HepG2 (cell line): ENCODE results near the gene LAS1L. TPM values are rescaled to one million over a fixed set of nuclear protein-coding genes. Genes with fewer than 3 reads are reported as not detected.

Experiments
- ATAC-seq: fragments of 200-7000 bp; cut with Tn5 transposase; 3 replicates; pipeline ENCODE4 v1.9.1; 2020; ENCODE audit warnings: mild to moderate bottlenecking, moderate library complexity
- BruUV-seq: library from RNA; stranded (reverse); fragments of 400-500 nt; replicated peaks from 2 replicates; lab custom pipeline; 2021; lab: Mats Ljungman, UMichigan
- CTCF ChIA-PET: fragments of 300-600 bp; formaldehyde crosslinking; extraction: SDS; loops from one replicate; lab custom pipeline; 2021; ENCODE audit warnings: low total read pairs, inconsistent platforms, low intra/inter-chr PET ratio; lab: Yijun Ruan, JAX
- POLR2A ChIA-PET: fragments of 350-600 bp; sonication (Branson Sonifier 250); formaldehyde crosslinking; loops from one replicate; lab custom pipeline; 2020; ENCODE audit warnings: antibody characterized with exemption, inconsistent platforms; lab: Yijun Ruan, JAX
- DNase-seq: peaks from one replicate; pipeline ENCODE4 v3.0.0-alpha.2; 2015; ENCODE audit warnings: low spot score
- FAIRE-seq: peaks from 3 replicates; lab custom pipeline; 2011; peaks lifted over from hg19 to GRCh38; lab: Jason Lieb, UNC
- H2AFZ ChIP-seq: one replicate; pipeline ENCODE4 v1.6.1; 2011; ENCODE audit warnings: low read length, inconsistent platforms
- H3K27ac ChIP-seq: fragments of 300-600 bp; 3 replicates; pipeline ENCODE4 v1.8.0; 2011; ENCODE audit warnings: mixed run types, mild to moderate bottlenecking, mixed read lengths, low read length, inconsistent platforms; ENCODE audit not compliant: insufficient read depth; ENCODE audit errors: extremely low read length
- H3K27me3 ChIP-seq, 2 experiments: fragments of 200-600 bp in 1 of 2; 2 replicates in 1 of 2; 3 replicates in 1 of 2; pipeline versions ENCODE4 v1.6.0 to v1.8.0; 2011; ENCODE audit warnings: low read length in 2 of 2, mild to moderate bottlenecking in 2 of 2, moderate library complexity in 2 of 2, inconsistent platforms in 1 of 2; ENCODE audit not compliant: insufficient read depth in 2 of 2, control insufficient read depth in 1 of 2
- H3K36me3 ChIP-seq, 2 experiments: fragments of 200-600 bp in 1 of 2; replicated peaks in 1 of 2; 2 replicates in 1 of 2; 3 replicates in 1 of 2; pipeline versions ENCODE4 v1.5.1 to v1.8.0; 2011; ENCODE audit warnings: low read length in 2 of 2, inconsistent platforms in 1 of 2; ENCODE audit not compliant: insufficient read depth in 2 of 2, control insufficient read depth in 1 of 2
- H3K4me1 ChIP-seq: 2 replicates; pipeline ENCODE4 v1.5.1; 2012; ENCODE audit warnings: low read length, inconsistent platforms; ENCODE audit not compliant: insufficient read depth
- H3K4me2 ChIP-seq: 2 replicates; pipeline ENCODE4 v1.6.0; 2011; ENCODE audit warnings: low read depth, low read length, inconsistent platforms
- H3K4me3 ChIP-seq, 3 experiments: fragments of 200-600 bp in 1 of 3; sonication (generic), shearing (Covaris generic) in 1 of 3; replicated peaks in 1 of 3; 2 replicates each; pipeline ENCODE4 v1.5.1; 2011 to 2016; ENCODE audit warnings: low read length in 3 of 3, inconsistent platforms in 2 of 3, low read depth in 2 of 3, mild to moderate bottlenecking in 2 of 3, control low read depth in 1 of 3, mixed read lengths in 1 of 3; ENCODE audit not compliant: insufficient read depth in 1 of 3
- H3K79me2 ChIP-seq: one replicate; pipeline ENCODE4 v1.6.1; 2011; ENCODE audit warnings: low read length, inconsistent platforms; ENCODE audit not compliant: insufficient read depth
- H3K9ac ChIP-seq: 2 replicates; pipeline ENCODE4 v1.6.0; 2011; ENCODE audit warnings: mild to moderate bottlenecking, low read depth, low read length, inconsistent platforms; ENCODE audit not compliant: insufficient read depth
- H3K9me3 ChIP-seq: 2 replicates; pipeline ENCODE4 v1.5.1; 2012; ENCODE audit warnings: mild to moderate bottlenecking, low read length
- H4K20me1 ChIP-seq: 2 replicates; pipeline ENCODE4 v1.6.0; 2011; ENCODE audit warnings: inconsistent platforms, mild to moderate bottlenecking, low read length, moderate library complexity; ENCODE audit not compliant: insufficient read depth
- ELF1 ChIP-seq: sonication (generic); formaldehyde crosslinking; IDR thresholded peaks from 2 replicates; pipeline ENCODE4 v1.4.0; 2020; ENCODE audit warnings: missing genetic modification reagents
- NCOA1 ChIP-seq: sonication (generic); formaldehyde crosslinking; IDR thresholded peaks from 2 replicates; pipeline ENCODE4 v1.9.0; 2021; ENCODE audit warnings: missing genetic modification reagents
- SALL1 ChIP-seq: sonication (generic); formaldehyde crosslinking; IDR thresholded peaks from 2 replicates; pipeline ENCODE4 v1.8.0; 2022; ENCODE audit warnings: mild to moderate bottlenecking, missing genetic modification reagents
- SRSF4 ChIP-seq: fragments of 200-400 bp; formaldehyde crosslinking; IDR thresholded peaks from one replicate; pipeline ENCODE4 v1.6.1; 2018; ENCODE audit warnings: mild to moderate bottlenecking, low read depth, low read length, moderate library complexity; ENCODE audit not compliant: poor library complexity, severe bottlenecking
- TP53 ChIP-seq: sonication (generic); formaldehyde crosslinking; conservative IDR thresholded peaks from 2 replicates; pipeline ENCODE4 v1.4.0; 2020; ENCODE audit warnings: missing genetic modification reagents
- ZNF329 ChIP-seq: sonication (generic); formaldehyde crosslinking; IDR thresholded peaks from 2 replicates; pipeline ENCODE4 v1.9.0; 2021; ENCODE audit warnings: low read depth, mild to moderate bottlenecking, missing genetic modification reagents
- ZNF383 ChIP-seq: sonication (generic); formaldehyde crosslinking; IDR thresholded peaks from 2 replicates; pipeline ENCODE4 v1.4.0; 2020; ENCODE audit warnings: missing genetic modification reagents, mild to moderate bottlenecking, borderline replicate concordance
- ZNF605 ChIP-seq: sonication (generic); formaldehyde crosslinking; IDR thresholded peaks from 2 replicates; pipeline ENCODE4 v1.8.0; 2022; ENCODE audit warnings: mild to moderate bottlenecking, missing genetic modification reagents
- ZNF629 ChIP-seq: sonication (generic); formaldehyde crosslinking; conservative IDR thresholded peaks from 2 replicates; pipeline ENCODE4 v1.5.0; 2020; ENCODE audit warnings: missing genetic modification reagents
- WGBS: methylation state at CpG from one replicate; pipeline ENCODE4 v1.1.6; 2017; ENCODE audit warnings: low lambda C conversion rate; 5-methylcytosine and 5-hydroxymethylcytosine counted together
- in situ Hi-C: cut with HindIII; loops from 2 replicates; pipeline ENCODE4 v1.10.0; 2017; ENCODE audit warnings: low pct_unique_long_range_greater_than_20kb; ENCODE audit not compliant: extremely low pct_ligation_motif_present
- intact Hi-C: fragments of 100-400 bp; cut with micrococcal nuclease; formaldehyde crosslinking; loops from one replicate; pipeline ENCODE4 v1.10.0; 2022; ENCODE audit not compliant: unreplicated experiment
- polyA plus RNA-seq, 8 experiments: library from polyadenylated mRNA; depleted of rRNA in 3 of 8; stranded (reverse) in 7 of 8; unstranded in 1 of 8; fragments of >200 nt; fragmentation: Illumina TruSeq in 4 of 8; extraction: Trizol in 4 of 8; gene quantifications; 2 replicates each; pipeline versions ENCODE4 v1.2.1 to v1.2.3, GENCODE V29; 2011 to 2016; ENCODE audit warnings: low read depth in 4 of 8, missing spikeins in 1 of 8, mixed read lengths in 1 of 8; ENCODE audit not compliant: insufficient read depth in 1 of 8
- total RNA-seq, 5 experiments: library from RNA; depleted of rRNA; stranded (reverse); fragments of >200 nt; fragmentation: Illumina TruSeq; extraction: Trizol; gene quantifications; 2 replicates each; pipeline ENCODE4 v1.2.3, GENCODE V29; 2016; ENCODE audit warnings: low read depth in 1 of 5
- TF ChIP-seq, protein P1 (sequence below): sonication (generic); formaldehyde crosslinking; IDR thresholded peaks from 2 replicates; pipeline ENCODE4 v1.4.0; 2020; ENCODE audit warnings: missing genetic modification reagents
- TF ChIP-seq, protein P2 (sequence below): sonication (generic); formaldehyde crosslinking; IDR thresholded peaks from 2 replicates; pipeline ENCODE4 v1.4.0; 2020; ENCODE audit warnings: missing genetic modification reagents
- TF ChIP-seq, protein P3 (sequence below): sonication (generic); formaldehyde crosslinking; IDR thresholded peaks from 2 replicates; pipeline ENCODE4 v1.5.0; 2020; ENCODE audit warnings: mild to moderate bottlenecking, missing genetic modification reagents
- TF ChIP-seq, protein P4 (sequence below): sonication (generic); formaldehyde crosslinking; IDR thresholded peaks from 2 replicates; pipeline ENCODE4 v1.8.0; 2022; ENCODE audit warnings: missing genetic modification reagents, mild to moderate bottlenecking, moderate library complexity, borderline replicate concordance
- TF ChIP-seq, protein P5 (sequence below): sonication (generic); IDR thresholded peaks from 2 replicates; pipeline ENCODE4 v1.6.1; 2016; ENCODE audit warnings: low read depth, borderline replicate concordance

The LAS1L gene
- total and polyA plus RNA-seq, 2 of the 13 experiments (the other 11 are each of a cell fraction or from before 2014, with no cell fraction given) = 18.1 to 33.3 TPM

DNA sequence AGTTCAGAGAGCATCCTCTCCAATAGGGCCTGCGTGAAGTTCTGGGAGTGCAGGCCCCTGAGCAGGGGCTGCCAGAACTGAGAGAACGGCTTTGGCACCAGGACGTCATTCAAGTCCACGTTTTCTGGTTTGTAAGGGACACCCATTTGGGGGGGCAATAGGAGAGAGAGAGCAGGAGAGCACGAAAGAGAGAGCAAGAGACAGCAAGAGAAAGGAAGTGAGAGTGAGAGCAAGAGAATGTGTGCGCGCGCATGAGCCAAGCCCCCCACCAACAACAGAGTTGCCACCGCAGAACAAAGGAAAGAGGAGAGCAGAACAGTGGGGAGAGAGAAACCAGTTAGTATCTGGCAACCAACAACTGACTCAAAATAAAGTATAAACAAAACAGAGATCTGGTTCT lies 10.4 kb downstream of the LAS1L start:
- Histone ChIP-seq H2AFZ (no peak overlapping the region), H3K4me3 (no peak overlapping the region), H3K36me3 (peaks cover 3 to 21% of the 10 kb centered on the region in 2 experiments; a peak in 4 of 5 replicates), H3K4me1 (no peaks in the 10 kb centered on the region), H3K27me3 (no peaks in the 10 kb centered on the region), H4K20me1 (no peaks in the 10 kb centered on the region), H3K79me2 (no peaks in the 10 kb centered on the region), H3K9ac (no peak overlapping the region), H3K27ac (no peak overlapping the region), H3K4me2 (no peak overlapping the region), H3K9me3 (no peaks in the 10 kb centered on the region)
- BruUV-seq = no TSS peak
- ChIA-PET POLR2A (no interaction called here), CTCF (no interaction called here)
- DNase-seq = no peak
- ATAC-seq = no peak
- in situ Hi-C loops = no loop called here
- 99% methylated on average over 9 of the region's 9 CpGs for WGBS
- no peak for TF ChIP-seq TP53
- no peak for TF ChIP-seq ZNF383
- no peak for TF ChIP-seq ZNF329 (CRISPR knock-in tag)
- TF ChIP-seq ELF1 (CRISPR knock-in tag) = no peak
- TF ChIP-seq, protein P1, sequence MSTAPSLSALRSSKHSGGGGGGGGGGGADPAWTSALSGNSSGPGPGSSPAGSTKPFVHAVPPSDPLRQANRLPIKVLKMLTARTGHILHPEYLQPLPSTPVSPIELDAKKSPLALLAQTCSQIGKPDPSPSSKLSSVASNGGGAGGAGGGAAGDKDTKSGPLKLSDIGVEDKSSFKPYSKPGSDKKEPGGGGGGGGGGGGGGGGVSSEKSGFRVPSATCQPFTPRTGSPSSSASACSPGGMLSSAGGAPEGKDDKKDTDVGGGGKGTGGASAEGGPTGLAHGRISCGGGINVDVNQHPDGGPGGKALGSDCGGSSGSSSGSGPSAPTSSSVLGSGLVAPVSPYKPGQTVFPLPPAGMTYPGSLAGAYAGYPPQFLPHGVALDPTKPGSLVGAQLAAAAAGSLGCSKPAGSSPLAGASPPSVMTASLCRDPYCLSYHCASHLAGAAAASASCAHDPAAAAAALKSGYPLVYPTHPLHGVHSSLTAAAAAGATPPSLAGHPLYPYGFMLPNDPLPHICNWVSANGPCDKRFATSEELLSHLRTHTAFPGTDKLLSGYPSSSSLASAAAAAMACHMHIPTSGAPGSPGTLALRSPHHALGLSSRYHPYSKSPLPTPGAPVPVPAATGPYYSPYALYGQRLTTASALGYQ (CRISPR knock-in tag) = no peak
- TF ChIP-seq SRSF4 = no peak
- TF ChIP-seq, protein P2, sequence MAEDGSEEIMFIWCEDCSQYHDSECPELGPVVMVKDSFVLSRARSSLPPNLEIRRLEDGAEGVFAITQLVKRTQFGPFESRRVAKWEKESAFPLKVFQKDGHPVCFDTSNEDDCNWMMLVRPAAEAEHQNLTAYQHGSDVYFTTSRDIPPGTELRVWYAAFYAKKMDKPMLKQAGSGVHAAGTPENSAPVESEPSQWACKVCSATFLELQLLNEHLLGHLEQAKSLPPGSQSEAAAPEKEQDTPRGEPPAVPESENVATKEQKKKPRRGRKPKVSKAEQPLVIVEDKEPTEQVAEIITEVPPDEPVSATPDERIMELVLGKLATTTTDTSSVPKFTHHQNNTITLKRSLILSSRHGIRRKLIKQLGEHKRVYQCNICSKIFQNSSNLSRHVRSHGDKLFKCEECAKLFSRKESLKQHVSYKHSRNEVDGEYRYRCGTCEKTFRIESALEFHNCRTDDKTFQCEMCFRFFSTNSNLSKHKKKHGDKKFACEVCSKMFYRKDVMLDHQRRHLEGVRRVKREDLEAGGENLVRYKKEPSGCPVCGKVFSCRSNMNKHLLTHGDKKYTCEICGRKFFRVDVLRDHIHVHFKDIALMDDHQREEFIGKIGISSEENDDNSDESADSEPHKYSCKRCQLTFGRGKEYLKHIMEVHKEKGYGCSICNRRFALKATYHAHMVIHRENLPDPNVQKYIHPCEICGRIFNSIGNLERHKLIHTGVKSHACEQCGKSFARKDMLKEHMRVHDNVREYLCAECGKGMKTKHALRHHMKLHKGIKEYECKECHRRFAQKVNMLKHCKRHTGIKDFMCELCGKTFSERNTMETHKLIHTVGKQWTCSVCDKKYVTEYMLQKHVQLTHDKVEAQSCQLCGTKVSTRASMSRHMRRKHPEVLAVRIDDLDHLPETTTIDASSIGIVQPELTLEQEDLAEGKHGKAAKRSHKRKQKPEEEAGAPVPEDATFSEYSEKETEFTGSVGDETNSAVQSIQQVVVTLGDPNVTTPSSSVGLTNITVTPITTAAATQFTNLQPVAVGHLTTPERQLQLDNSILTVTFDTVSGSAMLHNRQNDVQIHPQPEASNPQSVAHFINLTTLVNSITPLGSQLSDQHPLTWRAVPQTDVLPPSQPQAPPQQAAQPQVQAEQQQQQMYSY (CRISPR knock-in tag) = no peak
- no peak for TF ChIP-seq SALL1 (CRISPR knock-in tag)
- TF ChIP-seq, protein P3, sequence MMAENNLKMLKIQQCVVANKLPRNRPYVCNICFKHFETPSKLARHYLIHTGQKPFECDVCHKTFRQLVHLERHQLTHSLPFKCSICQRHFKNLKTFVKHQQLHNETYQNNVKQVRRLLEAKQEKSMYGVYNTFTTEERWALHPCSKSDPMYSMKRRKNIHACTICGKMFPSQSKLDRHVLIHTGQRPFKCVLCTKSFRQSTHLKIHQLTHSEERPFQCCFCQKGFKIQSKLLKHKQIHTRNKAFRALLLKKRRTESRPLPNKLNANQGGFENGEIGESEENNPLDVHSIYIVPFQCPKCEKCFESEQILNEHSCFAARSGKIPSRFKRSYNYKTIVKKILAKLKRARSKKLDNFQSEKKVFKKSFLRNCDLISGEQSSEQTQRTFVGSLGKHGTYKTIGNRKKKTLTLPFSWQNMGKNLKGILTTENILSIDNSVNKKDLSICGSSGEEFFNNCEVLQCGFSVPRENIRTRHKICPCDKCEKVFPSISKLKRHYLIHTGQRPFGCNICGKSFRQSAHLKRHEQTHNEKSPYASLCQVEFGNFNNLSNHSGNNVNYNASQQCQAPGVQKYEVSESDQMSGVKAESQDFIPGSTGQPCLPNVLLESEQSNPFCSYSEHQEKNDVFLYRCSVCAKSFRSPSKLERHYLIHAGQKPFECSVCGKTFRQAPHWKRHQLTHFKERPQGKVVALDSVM (CRISPR knock-in tag) = no peak
- TF ChIP-seq ZNF605 = no peak
- TF ChIP-seq, protein P4, sequence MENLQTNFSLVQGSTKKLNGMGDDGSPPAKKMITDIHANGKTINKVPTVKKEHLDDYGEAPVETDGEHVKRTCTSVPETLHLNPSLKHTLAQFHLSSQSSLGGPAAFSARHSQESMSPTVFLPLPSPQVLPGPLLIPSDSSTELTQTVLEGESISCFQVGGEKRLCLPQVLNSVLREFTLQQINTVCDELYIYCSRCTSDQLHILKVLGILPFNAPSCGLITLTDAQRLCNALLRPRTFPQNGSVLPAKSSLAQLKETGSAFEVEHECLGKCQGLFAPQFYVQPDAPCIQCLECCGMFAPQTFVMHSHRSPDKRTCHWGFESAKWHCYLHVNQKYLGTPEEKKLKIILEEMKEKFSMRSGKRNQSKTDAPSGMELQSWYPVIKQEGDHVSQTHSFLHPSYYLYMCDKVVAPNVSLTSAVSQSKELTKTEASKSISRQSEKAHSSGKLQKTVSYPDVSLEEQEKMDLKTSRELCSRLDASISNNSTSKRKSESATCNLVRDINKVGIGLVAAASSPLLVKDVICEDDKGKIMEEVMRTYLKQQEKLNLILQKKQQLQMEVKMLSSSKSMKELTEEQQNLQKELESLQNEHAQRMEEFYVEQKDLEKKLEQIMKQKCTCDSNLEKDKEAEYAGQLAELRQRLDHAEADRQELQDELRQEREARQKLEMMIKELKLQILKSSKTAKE (CRISPR knock-in tag) = no peak
- TF ChIP-seq, protein P5, sequence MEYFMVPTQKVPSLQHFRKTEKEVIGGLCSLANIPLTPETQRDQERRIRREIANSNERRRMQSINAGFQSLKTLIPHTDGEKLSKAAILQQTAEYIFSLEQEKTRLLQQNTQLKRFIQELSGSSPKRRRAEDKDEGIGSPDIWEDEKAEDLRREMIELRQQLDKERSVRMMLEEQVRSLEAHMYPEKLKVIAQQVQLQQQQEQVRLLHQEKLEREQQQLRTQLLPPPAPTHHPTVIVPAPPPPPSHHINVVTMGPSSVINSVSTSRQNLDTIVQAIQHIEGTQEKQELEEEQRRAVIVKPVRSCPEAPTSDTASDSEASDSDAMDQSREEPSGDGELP = no peak
- TF ChIP-seq NCOA1 = no peak
- no peak for TF ChIP-seq ZNF629 (CRISPR knock-in tag)
- no peak for FAIRE-seq
- intact Hi-C loops = no loop called here
